CD4-positive, alpha-beta T cell treated with Interleukin-2 at 100 ng/mL for 4 hours (primary cell): ENCODE measurements around the gene PYY.
"Not testable (repeated sequence)": the region's sequence is repeated elsewhere in the genome, so short reads cannot be mapped to it uniquely, and the experiment has no call there.

Experiments used
- DNase-seq: peaks from one replicate; pipeline ENCODE4 v3.0.0-alpha.2; 2020; ENCODE audit warnings: low spot score

Gene PYY

DNA sequence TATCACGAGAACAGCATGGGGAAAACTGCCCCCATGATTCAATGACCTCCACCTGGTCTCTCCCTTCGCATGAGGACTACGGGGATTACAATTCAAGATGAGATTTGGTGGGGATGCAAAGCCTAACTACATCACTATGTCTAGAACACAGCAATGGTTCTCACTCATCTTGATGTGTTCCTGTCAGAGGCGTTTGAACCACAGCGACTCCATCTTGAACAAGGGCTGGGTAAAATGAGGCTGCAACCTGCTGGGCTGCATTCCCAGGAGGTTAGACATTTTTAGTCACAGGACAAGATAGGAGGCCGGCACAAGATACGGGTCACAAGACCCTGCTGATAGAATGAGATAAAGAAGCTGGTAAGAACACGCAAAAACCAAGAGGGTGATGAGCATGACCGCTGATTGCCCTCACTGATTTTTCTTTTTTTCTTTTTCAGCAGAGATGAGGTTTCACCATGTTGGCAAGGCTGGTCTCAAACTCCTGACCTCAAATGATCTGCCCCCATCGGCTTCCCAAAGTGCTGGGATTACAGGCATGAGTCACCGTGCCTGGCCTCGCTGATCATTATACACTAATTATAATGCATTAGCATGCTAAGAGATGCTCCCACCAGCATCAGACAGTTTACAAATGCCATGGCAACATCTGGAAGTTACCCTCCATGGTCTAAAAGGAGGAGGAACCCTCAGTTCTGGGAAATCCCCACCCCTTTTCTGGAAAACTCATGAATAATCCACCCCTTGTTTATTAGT, 8.5 kb downstream of the PYY start:
- no peak for DNase-seq

DNA sequence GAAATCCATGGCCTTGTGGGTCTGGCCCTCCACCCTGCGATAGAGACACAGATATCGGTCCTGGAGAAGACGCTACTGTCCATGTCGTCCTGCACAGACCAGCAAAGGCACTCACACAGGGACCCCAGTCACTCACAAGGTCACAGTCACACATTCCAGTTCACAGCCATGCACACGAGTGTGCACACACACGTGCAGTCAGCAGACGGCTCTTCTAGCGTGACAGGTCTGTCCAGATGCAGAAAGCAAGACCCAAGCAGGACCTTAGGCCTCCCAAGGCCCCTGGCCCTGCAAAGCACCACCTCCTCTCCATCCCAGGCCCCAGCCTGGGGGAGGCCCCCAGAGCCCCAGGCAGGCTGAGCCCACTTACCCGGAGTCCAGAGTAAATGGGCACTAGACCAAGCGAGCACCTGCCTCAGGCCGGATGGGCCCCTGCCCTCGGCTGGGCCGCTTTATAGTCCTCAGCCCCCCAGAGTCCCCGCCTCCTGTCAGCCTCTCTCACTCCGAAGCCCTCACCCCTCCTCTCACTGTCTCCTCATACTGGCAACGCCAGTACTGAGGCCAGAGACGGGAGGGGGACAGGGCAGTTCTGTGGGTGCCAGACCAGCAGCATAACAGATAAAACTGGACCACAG, 11.6 kb downstream of the PYY start, which contains the start of gene PPY:
Gene PPY, minus strand, starts transcription at position 426 of the 635 bp plus-strand sequence. CDS start 822 bp downstream, outside the sequence.
- no peak for DNase-seq

DNA sequence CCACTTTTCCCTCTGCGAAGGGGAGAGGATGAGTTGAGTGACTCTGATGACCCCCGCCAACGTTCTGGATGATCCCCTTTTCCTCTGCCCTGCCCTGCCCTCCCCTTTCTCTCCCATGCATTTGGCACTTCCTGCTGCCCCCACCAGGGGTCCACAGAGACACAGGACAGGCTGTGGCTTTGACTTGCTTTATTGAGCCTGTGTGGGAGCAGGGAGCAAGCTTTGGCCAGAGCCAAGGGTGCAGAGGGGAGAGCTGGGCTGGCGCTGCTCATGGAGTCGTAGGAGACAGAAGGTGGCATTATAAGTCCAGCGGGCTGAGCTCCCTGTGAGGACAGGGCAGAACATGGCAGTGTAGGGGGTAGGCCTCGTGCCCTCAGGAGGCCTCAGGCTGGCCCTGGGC, 13.1 kb downstream of the PYY start:
- no peak for DNase-seq

GRCh38 chr17:43939886-43940285, 13.9 kb downstream of the PYY start:
- no peak for DNase-seq

- not testable (repeated sequence) for DNase-seq
Measured at GRCh38 chr17:43939452-43939851, 14.3 kb downstream of the PYY start.

GRCh38 chr17:43938838-43939182, 14.9 kb downstream of the PYY start:
- no peak for DNase-seq

- no peak for DNase-seq
Measured at GRCh38 chr17:43936434-43936833, 17.3 kb downstream of the PYY start.

GRCh38 chr17:43935926-43936261, 17.8 kb downstream of the PYY start:
- DNase-seq: no peak

DNA sequence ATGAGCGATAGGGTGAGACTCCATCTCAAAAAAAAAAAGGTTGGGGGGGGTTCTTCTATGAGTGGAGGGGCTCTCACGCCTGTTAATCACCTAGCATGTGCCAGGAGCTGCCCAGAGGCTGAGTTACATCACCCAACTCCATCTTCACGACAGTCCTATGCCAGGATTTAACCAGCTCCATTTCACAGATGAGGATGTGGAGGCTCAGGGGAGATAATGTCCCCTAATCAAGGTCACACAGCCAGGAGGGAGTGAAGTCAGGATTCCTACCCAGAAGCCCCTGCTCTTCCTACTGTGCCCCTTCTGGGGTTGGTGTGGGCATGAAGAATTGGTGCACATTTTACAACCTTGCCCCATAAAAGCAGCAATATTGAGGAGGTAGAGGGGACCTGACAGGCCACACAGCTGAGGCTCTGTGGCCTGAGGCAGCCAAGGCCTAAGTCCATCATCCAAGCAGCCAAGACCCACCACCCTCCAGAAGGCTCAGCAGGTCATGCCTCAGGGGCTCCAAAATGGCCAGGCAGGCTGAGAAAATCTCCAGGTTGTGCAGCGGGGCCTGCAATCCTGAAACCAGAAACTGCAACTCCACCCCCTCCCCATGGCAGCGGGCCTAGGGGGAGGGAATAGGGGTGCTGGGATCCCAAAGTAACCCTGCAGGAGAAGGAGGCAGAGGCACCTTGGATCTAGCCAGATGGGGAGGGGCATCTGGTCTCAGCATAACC, 18.4 kb downstream of the PYY start:
- DNase-seq: no peak

DNA sequence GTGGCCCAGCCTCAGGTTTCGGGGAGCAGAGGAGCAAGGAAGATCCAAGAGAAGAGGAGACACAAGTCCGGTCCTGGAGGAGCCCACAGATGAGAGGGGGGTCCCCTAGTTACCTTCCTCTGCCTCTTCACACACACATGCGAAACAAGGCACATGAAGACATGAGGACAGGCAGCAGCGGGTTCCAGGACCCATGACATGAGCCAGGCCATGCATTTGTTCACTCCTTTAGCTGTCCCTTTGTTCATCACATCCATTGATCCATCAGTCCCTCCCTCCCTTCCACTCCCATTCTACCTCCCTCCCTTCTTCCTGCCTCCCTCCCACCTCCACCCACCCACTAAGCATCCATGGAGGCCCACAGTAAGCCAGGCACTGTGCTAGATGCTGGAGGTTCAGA, 20.8 kb downstream of the PYY start:
- no peak for DNase-seq

GRCh38 chr17:43932357-43932756, 21.4 kb downstream of the PYY start:
- DNase-seq: no peak

DNA sequence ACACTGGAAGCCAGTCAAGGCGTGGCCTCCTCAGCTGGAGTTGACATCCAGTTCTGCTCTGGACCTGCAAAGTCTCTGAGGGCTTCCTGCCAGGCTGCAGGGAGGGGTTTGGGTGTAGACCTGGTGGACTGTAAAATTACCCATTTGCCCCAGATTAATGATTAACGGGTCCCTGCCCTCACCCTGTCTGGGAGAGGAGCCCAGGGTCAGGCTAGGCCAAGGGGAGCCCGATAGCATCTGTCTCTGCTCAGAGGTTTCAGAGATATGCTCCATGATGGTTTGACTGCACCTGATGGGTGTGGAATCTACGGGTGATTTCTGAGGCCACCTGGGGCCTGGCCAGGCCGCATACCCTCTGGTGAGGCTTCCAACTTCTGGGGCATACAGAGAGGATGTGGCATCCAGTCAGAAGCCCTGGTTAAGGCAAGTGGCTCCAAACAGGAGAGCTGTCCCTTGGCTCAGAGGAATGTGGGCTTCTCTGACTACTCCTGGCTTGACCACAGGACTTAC, 22.6 kb downstream of the PYY start:
- no peak for DNase-seq

GRCh38 chr17:43928609-43929008, 25.1 kb downstream of the PYY start:
- DNase-seq: no peak

DNA sequence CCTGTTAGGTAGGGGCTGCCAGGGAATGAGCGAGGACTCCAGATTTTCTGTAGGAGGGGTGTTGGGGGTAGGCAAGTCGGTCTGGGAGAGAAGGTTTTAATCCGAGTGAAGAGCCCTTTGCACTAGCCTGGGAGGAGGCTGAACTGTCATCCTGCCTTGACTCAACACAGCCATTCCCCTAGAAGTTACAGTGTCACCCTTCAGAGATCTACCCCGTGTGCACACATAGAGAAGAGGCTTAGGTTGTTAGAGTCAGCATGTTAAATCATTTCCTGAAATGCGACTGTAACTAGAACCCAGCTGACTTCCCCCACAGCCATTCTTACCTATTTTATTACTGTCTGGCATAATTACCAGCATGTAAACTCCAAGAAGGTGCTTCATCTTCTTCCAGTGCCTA, 25.8 kb downstream of the PYY start:
- DNase-seq: not testable (repeated sequence)

DNA sequence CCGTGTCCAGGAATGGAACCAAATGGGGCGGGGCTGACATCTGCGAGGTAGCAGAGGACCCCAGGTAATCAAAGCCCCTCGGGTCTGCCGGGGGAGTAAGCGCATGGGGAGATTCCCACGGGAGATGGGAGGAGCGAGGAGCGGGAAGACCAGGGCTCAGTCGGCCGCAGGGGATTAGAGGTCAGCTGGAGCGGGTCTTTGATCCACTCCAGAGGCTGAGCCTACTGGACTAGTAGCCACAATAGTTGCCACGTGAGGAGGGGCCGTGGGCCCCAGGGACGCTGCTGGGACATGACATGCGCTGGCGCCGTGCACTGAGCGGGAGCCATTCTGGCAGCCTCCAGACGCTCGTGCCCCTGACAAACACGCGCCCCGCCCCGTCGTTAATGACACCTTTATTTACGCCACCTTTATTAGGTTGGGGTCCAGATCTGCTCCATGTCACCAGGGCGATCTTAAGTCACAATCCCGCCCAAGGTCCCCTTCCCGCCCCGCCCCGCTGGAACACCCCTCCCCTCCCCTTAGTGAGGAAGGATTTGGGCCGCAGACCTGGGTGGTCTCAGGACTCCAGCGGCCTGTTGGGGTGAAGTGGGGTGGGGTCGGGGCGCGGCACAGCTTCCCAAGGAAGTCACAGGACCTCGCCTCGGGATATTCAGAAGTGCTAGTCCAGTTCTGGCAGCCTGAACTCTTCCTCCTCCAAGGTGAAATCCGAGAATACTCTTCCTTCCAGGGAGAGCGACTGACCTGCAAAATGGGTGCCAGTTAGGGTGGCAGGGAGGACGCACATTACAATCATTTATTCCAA, 26.5 kb downstream of the PYY start:
- DNase-seq: no peak

GRCh38 chr17:43924558-43924957, 29.2 kb downstream of the PYY start:
- no peak for DNase-seq

DNA sequence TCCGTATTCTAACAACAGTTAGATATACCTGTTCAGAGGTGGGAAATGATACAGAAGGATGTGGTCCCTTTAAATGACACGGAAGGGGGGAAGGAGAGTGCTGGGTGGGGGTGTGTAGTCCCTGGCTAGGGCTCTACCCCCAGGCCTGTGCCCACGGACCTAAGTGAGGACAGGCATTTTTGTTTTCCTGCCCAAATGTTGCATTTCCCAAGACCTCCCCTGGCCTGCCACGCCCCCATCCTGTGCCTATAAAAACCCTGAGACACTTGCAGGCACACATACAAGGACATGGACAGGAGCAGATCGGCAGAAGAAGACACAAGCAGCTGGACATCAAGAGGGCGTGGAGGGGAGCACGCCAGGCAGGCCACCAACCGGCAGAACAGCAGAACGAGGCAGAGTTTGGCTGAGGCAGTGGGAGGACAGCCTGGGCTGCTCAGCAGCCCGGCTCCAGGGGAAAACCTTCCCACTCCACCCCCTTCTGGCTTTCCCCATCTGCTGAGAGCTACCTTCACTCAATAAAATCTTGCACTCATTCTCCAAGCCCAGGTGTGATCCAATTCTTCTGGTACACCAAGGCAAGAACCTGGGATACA, 33.1 kb downstream of the PYY start:
- no peak for DNase-seq

- DNase-seq: no peak
Measured at GRCh38 chr17:43918026-43918389, 35.7 kb downstream of the PYY start.

GRCh38 chr17:43917348-43918025, 36.3 kb downstream of the PYY start:
- peak; percentile 46 for DNase-seq

- no peak for DNase-seq
Measured at GRCh38 chr17:43917016-43917347, 36.8 kb downstream of the PYY start.

- no peak for DNase-seq
Measured at GRCh38 chr17:43916385-43916784, 37.4 kb downstream of the PYY start.
